GM21825 (cell line): Measurements from ENCODE around the gene PIGT.
A peak's percentile ranks its signal among the peaks of the same experiment; 100 is the strongest.

Source experiments
- ATAC-seq: cut with Tn5 transposase; IDR thresholded peaks from one replicate; pipeline ENCODE4 v1.9.1; 2021; ENCODE audit warnings: mild to moderate bottlenecking, moderate library complexity; ENCODE audit not compliant: unreplicated experiment

PIGT gene

GRCh38 chr20:45415822-45416637 is at the start of gene PIGT:
PIGT (plus strand) TSS chr20:45416141; CDS start chr20:45416157, 16 bp downstream.
- peak; percentile 70 for ATAC-seq

- no peak for ATAC-seq
Observed at GRCh38 chr20:45366192-45366591, 49.7 kb upstream of the PIGT start.

- no peak for ATAC-seq
Observed at GRCh38 chr20:45366631-45367030, 49.3 kb upstream of the PIGT start.

GRCh38 chr20:45367126-45367525 is 48.8 kb upstream of the PIGT start:
- ATAC-seq: no peak

- ATAC-seq: peak; percentile 63
Observed at GRCh38 chr20:45368221-45368980, 47.5 kb upstream of the PIGT start.

GRCh38 chr20:45370571-45371160 is 45.3 kb upstream of the PIGT start:
- ATAC-seq: no peak

GRCh38 chr20:45372241-45372640 is 43.7 kb upstream of the PIGT start:
- ATAC-seq: no peak

- no peak for ATAC-seq
Observed at GRCh38 chr20:45372646-45373352, 43.1 kb upstream of the PIGT start.

- peak; percentile 61 for ATAC-seq
Observed at GRCh38 chr20:45373353-45374100, 42.4 kb upstream of the PIGT start.

- no peak for ATAC-seq
Observed at GRCh38 chr20:45374101-45374467, 41.9 kb upstream of the PIGT start.

- no peak for ATAC-seq
Observed at GRCh38 chr20:45374966-45375365, 41.0 kb upstream of the PIGT start.

- no peak for ATAC-seq
Observed at GRCh38 chr20:45377269-45377668, 38.7 kb upstream of the PIGT start.

- ATAC-seq: no peak
Observed at GRCh38 chr20:45378191-45378590, 37.8 kb upstream of the PIGT start, which contains the start of gene TP53TG5. TP53TG5 (minus strand) TSS chr20:45378325; CDS start chr20:45378236, 89 bp downstream.

- no peak for ATAC-seq
Observed at GRCh38 chr20:45387274-45387673, 28.7 kb upstream of the PIGT start.

- ATAC-seq: no peak
Observed at GRCh38 chr20:45390931-45391330, 25.0 kb upstream of the PIGT start.

GRCh38 chr20:45391559-45391958 is 24.4 kb upstream of the PIGT start:
- ATAC-seq: no peak

GRCh38 chr20:45392733-45393132 is 23.2 kb upstream of the PIGT start:
- no peak for ATAC-seq

- no peak for ATAC-seq
Observed at GRCh38 chr20:45394221-45395113, 21.5 kb upstream of the PIGT start.

GRCh38 chr20:45395114-45395415 is 20.9 kb upstream of the PIGT start:
- no peak for ATAC-seq

- ATAC-seq: no peak
Observed at GRCh38 chr20:45399018-45399417, 16.9 kb upstream of the PIGT start.
